MM.1S (cell line): ENCODE results near the gene CENPF.

Experiments
- EZH2 ChIP-seq: fragments of 300-600 bp; sonication (generic); optimal IDR thresholded peaks from 2 replicates; pipeline ENCODE3; 2017; ENCODE audit warnings: low read depth, mild to moderate bottlenecking, antibody characterized with exemption, low read length, mixed read lengths
- EZH2phosphoT487 ChIP-seq: fragments of 300-600 bp; sonication (generic); IDR thresholded peaks from 2 replicates; pipeline ENCODE4 v1.6.1; 2018; ENCODE audit warnings: antibody characterized with exemption, low read length
- TF ChIP-seq, protein P1 (sequence below): fragments of 300-600 bp; sonication (generic); IDR thresholded peaks from 2 replicates; pipeline ENCODE4 v1.5.1; 2016; ENCODE audit warnings: antibody characterized with exemption, low read length, mixed read lengths

DNA sequence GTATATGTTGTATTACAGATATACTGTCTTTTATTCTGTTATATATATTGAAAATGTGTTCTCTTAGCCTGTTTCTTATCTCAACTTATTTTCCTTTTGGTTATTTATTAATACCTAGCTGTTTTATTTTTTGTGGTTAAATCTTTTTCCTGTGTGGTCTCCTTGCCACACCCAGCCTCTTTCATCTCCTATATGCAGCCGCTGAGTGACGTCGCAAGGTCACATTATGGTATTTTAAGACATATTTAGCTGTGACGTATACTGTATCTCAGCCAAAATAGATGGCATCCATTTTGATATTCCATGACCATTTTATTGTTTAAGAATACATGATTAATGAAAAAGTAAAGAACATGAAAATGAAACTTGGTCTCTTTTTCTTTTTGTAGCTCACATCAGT lies 29.1 kb downstream of the CENPF start:
- no peak for TF ChIP-seq EZH2
- TF ChIP-seq, protein P1, sequence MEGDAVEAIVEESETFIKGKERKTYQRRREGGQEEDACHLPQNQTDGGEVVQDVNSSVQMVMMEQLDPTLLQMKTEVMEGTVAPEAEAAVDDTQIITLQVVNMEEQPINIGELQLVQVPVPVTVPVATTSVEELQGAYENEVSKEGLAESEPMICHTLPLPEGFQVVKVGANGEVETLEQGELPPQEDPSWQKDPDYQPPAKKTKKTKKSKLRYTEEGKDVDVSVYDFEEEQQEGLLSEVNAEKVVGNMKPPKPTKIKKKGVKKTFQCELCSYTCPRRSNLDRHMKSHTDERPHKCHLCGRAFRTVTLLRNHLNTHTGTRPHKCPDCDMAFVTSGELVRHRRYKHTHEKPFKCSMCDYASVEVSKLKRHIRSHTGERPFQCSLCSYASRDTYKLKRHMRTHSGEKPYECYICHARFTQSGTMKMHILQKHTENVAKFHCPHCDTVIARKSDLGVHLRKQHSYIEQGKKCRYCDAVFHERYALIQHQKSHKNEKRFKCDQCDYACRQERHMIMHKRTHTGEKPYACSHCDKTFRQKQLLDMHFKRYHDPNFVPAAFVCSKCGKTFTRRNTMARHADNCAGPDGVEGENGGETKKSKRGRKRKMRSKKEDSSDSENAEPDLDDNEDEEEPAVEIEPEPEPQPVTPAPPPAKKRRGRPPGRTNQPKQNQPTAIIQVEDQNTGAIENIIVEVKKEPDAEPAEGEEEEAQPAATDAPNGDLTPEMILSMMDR, result no peak
- no peak for TF ChIP-seq EZH2phosphoT487
